K562 (cell line): ENCODE measurements around the gene MIEF1. TPM values are rescaled to one million over a fixed set of nuclear protein-coding genes. Genes with fewer than 3 reads are reported as not detected.

Experiments
- ATF3 ChIP-seq, 2 experiments: fragments of 450-650 bp in 1 of 2; sonication (generic) in 1 of 2; formaldehyde crosslinking in 1 of 2; IDR thresholded peaks in 1 of 2; conservative IDR thresholded peaks in 1 of 2; 2 replicates each; pipeline versions ENCODE4 v1.6.1 to v1.8.1; 2016 to 2023; ENCODE audit warnings: mild to moderate bottlenecking in 2 of 2, moderate library complexity in 2 of 2, inconsistent platforms in 1 of 2, missing genetic modification reagents in 1 of 2
- HMG20B ChIP-seq: fragments of 250-450 bp; sonication (Bioruptor Pico); IDR thresholded peaks from 2 replicates; pipeline ENCODE4 v1.5.0; 2021; ENCODE audit warnings: mild to moderate bottlenecking
- KLF16 ChIP-seq: IDR thresholded peaks from 2 replicates; pipeline ENCODE4 v1.6.1; 2016; ENCODE audit warnings: antibody characterized with exemption
- TEAD4 ChIP-seq, 2 experiments: sonication (generic) in 1 of 2; formaldehyde crosslinking in 1 of 2; IDR thresholded peaks; 2 replicates each; pipeline versions ENCODE4 v1.6.1 to v1.8.0; 2012 to 2022; ENCODE audit warnings: borderline replicate concordance in 1 of 2, inconsistent platforms in 1 of 2, low read length in 1 of 2, mild to moderate bottlenecking in 1 of 2, missing genetic modification reagents in 1 of 2
- ZBTB40 ChIP-seq, 2 experiments: fragments of 450-650 bp in 1 of 2; sonication (generic) in 1 of 2; formaldehyde crosslinking in 1 of 2; IDR thresholded peaks; 2 replicates each; pipeline versions ENCODE4 v1.7.1 to v1.9.0; 2016 to 2022; ENCODE audit warnings: inconsistent platforms in 1 of 2, mild to moderate bottlenecking in 1 of 2, missing genetic modification reagents in 1 of 2
- polyA plus RNA-seq, 8 experiments: library from polyadenylated mRNA; depleted of rRNA in 4 of 8; stranded (reverse) in 5 of 8; unstranded in 3 of 8; fragments of >200 nt; fragmentation: Nextera tagmentation in 2 of 8; fragmentation: Illumina TruSeq in 1 of 8; extraction: Ambion mirVana in 2 of 8; extraction: Trizol in 1 of 8; gene quantifications; 2 replicates each; pipeline versions ENCODE4 v1.2.1 to v1.2.3, GENCODE V29; 2011 to 2014; ENCODE audit warnings: inconsistent platforms in 1 of 8, missing spikeins in 1 of 8
- total RNA-seq, 7 experiments: library from RNA; depleted of rRNA in 6 of 7; stranded (reverse); fragments of >200 nt in 6 of 7; fragmentation: Illumina TruSeq in 2 of 7; extraction: Trizol in 2 of 7; gene quantifications; 2 replicates each; pipeline versions ENCODE4 v1.2.1 to v1.2.3, GENCODE V29; 2011 to 2021; ENCODE audit warnings: low replicate concordance in 1 of 7
- TF ChIP-seq, protein P1 (sequence below), 2 experiments: fragments of 150-350 bp in 1 of 2; IDR thresholded peaks; 2 replicates each; pipeline ENCODE4 v1.6.1; 2012 to 2016; ENCODE audit warnings: low read depth in 2 of 2, low read length in 2 of 2, mild to moderate bottlenecking in 1 of 2, moderate library complexity in 1 of 2
- TF ChIP-seq, protein P2 (sequence below): fragments of 250-450 bp; sonication (Bioruptor Pico); IDR thresholded peaks from 2 replicates; pipeline ENCODE4 v1.8.0; 2021; ENCODE audit warnings: mild to moderate bottlenecking, moderate library complexity

Gene MIEF1
- total and polyA plus RNA-seq, 9 of the 15 experiments (the other 6 are each of a cell fraction or from before 2014, with no cell fraction given): 10.9 to 51.8 (median 25.5) TPM

DNA sequence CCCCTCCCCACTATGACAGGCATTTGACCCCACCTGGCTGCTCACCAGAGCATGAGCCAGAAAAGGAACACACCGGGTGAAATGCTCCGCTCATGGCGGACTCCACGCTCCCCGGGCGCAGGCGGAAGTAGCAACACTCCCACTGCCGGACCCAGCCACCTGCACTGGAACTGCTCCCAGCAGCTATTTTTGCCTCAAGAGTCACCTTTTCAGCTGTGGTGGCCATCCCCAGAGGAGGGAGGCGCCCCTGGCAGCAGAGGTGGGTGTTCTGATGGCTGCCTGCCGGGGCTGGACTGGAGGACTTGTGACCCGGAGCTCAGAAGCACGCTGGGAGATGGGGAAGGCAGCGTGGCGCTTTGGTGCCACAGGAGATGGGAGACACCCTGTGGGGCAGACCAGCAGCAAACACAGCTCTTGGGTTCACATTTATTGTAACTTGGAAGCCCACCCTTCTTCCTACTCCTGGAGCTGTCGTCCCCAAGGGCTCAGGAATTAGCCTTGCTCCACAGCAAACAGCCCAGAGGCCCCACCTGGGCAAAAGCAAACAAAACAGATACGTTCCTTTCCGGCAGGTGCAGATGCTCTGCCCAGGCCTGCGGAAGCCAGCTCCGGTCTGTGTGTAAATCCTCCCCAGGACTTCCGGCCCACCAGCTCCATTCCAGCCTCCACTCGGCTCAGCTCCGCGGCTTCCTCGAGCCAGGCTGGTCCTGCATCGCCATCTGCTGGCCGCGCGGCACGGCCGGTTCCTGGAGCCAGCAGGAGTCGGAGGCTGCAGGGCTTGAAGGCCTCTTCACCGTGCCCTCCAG is 26.8 kb downstream of the MIEF1 start (continued):
- TF ChIP-seq, protein P1, sequence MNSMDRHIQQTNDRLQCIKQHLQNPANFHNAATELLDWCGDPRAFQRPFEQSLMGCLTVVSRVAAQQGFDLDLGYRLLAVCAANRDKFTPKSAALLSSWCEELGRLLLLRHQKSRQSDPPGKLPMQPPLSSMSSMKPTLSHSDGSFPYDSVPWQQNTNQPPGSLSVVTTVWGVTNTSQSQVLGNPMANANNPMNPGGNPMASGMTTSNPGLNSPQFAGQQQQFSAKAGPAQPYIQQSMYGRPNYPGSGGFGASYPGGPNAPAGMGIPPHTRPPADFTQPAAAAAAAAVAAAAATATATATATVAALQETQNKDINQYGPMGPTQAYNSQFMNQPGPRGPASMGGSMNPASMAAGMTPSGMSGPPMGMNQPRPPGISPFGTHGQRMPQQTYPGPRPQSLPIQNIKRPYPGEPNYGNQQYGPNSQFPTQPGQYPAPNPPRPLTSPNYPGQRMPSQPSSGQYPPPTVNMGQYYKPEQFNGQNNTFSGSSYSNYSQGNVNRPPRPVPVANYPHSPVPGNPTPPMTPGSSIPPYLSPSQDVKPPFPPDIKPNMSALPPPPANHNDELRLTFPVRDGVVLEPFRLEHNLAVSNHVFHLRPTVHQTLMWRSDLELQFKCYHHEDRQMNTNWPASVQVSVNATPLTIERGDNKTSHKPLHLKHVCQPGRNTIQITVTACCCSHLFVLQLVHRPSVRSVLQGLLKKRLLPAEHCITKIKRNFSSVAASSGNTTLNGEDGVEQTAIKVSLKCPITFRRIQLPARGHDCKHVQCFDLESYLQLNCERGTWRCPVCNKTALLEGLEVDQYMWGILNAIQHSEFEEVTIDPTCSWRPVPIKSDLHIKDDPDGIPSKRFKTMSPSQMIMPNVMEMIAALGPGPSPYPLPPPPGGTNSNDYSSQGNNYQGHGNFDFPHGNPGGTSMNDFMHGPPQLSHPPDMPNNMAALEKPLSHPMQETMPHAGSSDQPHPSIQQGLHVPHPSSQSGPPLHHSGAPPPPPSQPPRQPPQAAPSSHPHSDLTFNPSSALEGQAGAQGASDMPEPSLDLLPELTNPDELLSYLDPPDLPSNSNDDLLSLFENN (IDR thresholded peaks at IDR 0.05; ENCODE audit: low read depth in 2 of 2, low read length in 2 of 2): no peak
- TF ChIP-seq KLF16 (0 out of 2 replicates have a peak, but pooled peaks have one; percentile 14), ATF3 (IDR thresholded peaks at IDR 0.05) (no peak), ATF3 (CRISPR knock-in tag; conservative IDR thresholded peaks at IDR 0.05) (no peak), TEAD4 (IDR thresholded peaks at IDR 0.05; ENCODE audit: low read length) (peak; percentile 57; the same call in 1 of the 2 replicates), TEAD4 (CRISPR knock-in tag; IDR thresholded peaks at IDR 0.05; ENCODE audit: borderline replicate concordance) (no peak), ZBTB40 (IDR thresholded peaks at IDR 0.05) (peak; percentile 51; the same call in 1 of the 2 replicates), ZBTB40 (CRISPR knock-in tag; IDR thresholded peaks at IDR 0.05) (no peak), HMG20B (no peak)
- TF ChIP-seq, protein P2, sequence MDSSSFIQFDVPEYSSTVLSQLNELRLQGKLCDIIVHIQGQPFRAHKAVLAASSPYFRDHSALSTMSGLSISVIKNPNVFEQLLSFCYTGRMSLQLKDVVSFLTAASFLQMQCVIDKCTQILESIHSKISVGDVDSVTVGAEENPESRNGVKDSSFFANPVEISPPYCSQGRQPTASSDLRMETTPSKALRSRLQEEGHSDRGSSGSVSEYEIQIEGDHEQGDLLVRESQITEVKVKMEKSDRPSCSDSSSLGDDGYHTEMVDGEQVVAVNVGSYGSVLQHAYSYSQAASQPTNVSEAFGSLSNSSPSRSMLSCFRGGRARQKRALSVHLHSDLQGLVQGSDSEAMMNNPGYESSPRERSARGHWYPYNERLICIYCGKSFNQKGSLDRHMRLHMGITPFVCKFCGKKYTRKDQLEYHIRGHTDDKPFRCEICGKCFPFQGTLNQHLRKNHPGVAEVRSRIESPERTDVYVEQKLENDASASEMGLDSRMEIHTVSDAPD (CRISPR knock-in tag): no peak
